ENCODE measurements around the gene GRIFIN. TPM values are rescaled to one million over a fixed set of nuclear protein-coding genes. Genes with fewer than 3 reads are reported as not detected.

The GRIFIN gene
- total and polyA plus RNA-seq, 2 experiments from 2014 or later: not detected

DNA sequence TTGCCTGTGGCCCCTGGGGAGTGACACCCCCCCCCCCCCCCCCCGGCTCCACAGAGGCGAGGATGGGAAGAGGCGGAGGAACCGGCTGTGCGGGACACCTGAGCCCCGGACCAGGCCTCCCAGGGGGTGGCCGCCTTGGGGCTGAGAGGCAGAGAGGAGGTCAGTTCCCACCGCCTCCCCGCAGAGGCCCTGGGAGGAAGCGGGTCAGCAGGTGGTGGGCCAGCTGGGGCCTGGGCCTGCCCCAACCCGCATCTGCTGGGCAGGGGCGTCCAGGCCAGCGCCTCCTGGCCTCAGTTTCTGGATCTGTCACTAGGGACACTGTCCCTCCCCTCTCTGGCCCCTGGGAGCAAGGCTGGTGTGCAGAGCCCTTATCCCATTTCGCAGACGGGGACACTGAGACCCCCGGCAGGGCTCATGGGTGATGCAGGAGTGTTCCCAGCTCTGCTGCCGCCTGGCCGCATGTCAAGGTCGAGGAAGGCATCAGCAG lies 28.7 kb upstream of the GRIFIN start:
- no peaks in the 10 kb centered on the region for H3K27me3 ChIP-seq
- H2AFZ ChIP-seq: no peak overlapping the region
- no peak overlapping the region for H3K27ac ChIP-seq
- no peak overlapping the region for H3K4me3 ChIP-seq
- WGBS (ENCODE audit: low lambda C conversion rate, missing lambda C conversion rate): 78% methylated on average over 13 of the region's 19 CpGs
- H3K36me3 ChIP-seq (replicated peaks; ENCODE audit: insufficient read depth, low read depth): no peaks in the 10 kb centered on the region
- DNase-seq (ENCODE audit: low spot score): no peak
- H3K9me3 ChIP-seq (ENCODE audit: low read depth): no peaks in the 10 kb centered on the region
- TF ChIP-seq CTCF (IDR thresholded peaks at IDR 0.05; ENCODE audit: poor library complexity): no peak
- TF ChIP-seq EZH2 (IDR thresholded peaks at IDR 0.05; ENCODE audit: borderline replicate concordance): no peak
- TF ChIP-seq EZH2phosphoT487 (IDR thresholded peaks at IDR 0.05; ENCODE audit: low read depth, severe bottlenecking, unreplicated experiment): no peak
- no peaks in the 10 kb centered on the region for H4K20me1 ChIP-seq (ENCODE audit: insufficient read depth, poor library complexity, severe bottlenecking)
- H3K79me2 ChIP-seq: no peaks in the 10 kb centered on the region
- no peaks in the 10 kb centered on the region for H3K9me2 ChIP-seq (replicated peaks; ENCODE audit: insufficient read depth)
- no peak overlapping the region for H3K4me2 ChIP-seq
- no peaks in the 10 kb centered on the region for H3K4me1 ChIP-seq (ENCODE audit: insufficient read depth)

- no peaks in the 10 kb centered on the region for H3K79me2 ChIP-seq
- no peaks in the 10 kb centered on the region for H4K20me1 ChIP-seq (ENCODE audit: insufficient read depth, poor library complexity, severe bottlenecking)
- no peak for DNase-seq (ENCODE audit: low spot score)
- no peaks in the 10 kb centered on the region for H3K9me3 ChIP-seq (ENCODE audit: low read depth)
- no peaks in the 10 kb centered on the region for H3K4me1 ChIP-seq (ENCODE audit: insufficient read depth)
- WGBS (ENCODE audit: low lambda C conversion rate, missing lambda C conversion rate): 93% methylated on average over 15 of the region's 21 CpGs
- H3K9me2 ChIP-seq (replicated peaks; ENCODE audit: insufficient read depth): no peaks in the 10 kb centered on the region
- H3K4me3 ChIP-seq: no peak overlapping the region
- no peaks in the 10 kb centered on the region for H3K36me3 ChIP-seq (replicated peaks; ENCODE audit: insufficient read depth, low read depth)
- no peak overlapping the region for H2AFZ ChIP-seq
- H3K27me3 ChIP-seq: no peaks in the 10 kb centered on the region
- H3K27ac ChIP-seq: no peak overlapping the region
- TF ChIP-seq EZH2 (IDR thresholded peaks at IDR 0.05; ENCODE audit: borderline replicate concordance) (no peak), EZH2phosphoT487 (IDR thresholded peaks at IDR 0.05; ENCODE audit: low read depth, severe bottlenecking, unreplicated experiment) (no peak), CTCF (IDR thresholded peaks at IDR 0.05; ENCODE audit: poor library complexity) (no peak)
- no peak overlapping the region for H3K4me2 ChIP-seq
These were observed 28.1 kb upstream of the GRIFIN start for GRCh38 chr7:2504128-2504888.

- H3K27ac ChIP-seq: no peak overlapping the region
- no peaks in the 10 kb centered on the region for H3K9me3 ChIP-seq (ENCODE audit: low read depth)
- no peak overlapping the region for H3K4me3 ChIP-seq
- no peak overlapping the region for H3K4me2 ChIP-seq
- 83% methylated on average over 22 of the region's 25 CpGs for WGBS (ENCODE audit: low lambda C conversion rate, missing lambda C conversion rate)
- H4K20me1 ChIP-seq (ENCODE audit: insufficient read depth, poor library complexity, severe bottlenecking): no peaks in the 10 kb centered on the region
- H3K79me2 ChIP-seq: no peaks in the 10 kb centered on the region
- no peaks in the 10 kb centered on the region for H3K36me3 ChIP-seq (replicated peaks; ENCODE audit: insufficient read depth, low read depth)
- no peaks in the 10 kb centered on the region for H3K27me3 ChIP-seq
- TF ChIP-seq EZH2 (IDR thresholded peaks at IDR 0.05; ENCODE audit: borderline replicate concordance): no peak
- TF ChIP-seq CTCF (IDR thresholded peaks at IDR 0.05; ENCODE audit: poor library complexity): no peak
- no peak for TF ChIP-seq EZH2phosphoT487 (IDR thresholded peaks at IDR 0.05; ENCODE audit: low read depth, severe bottlenecking, unreplicated experiment)
- no peaks in the 10 kb centered on the region for H3K9me2 ChIP-seq (replicated peaks; ENCODE audit: insufficient read depth)
- peaks cover 2% of the 10 kb centered on the region for H3K4me1 ChIP-seq (ENCODE audit: insufficient read depth)
- no peak for DNase-seq (ENCODE audit: low spot score)
- H2AFZ ChIP-seq: no peak overlapping the region
These were observed 27.1 kb upstream of the GRIFIN start for GRCh38 chr7:2503056-2503941.

Measured in hepatocyte (in vitro differentiated cells).